Measurements from ENCODE around the gene UBE2L6.

UBE2L6 gene

DNA sequence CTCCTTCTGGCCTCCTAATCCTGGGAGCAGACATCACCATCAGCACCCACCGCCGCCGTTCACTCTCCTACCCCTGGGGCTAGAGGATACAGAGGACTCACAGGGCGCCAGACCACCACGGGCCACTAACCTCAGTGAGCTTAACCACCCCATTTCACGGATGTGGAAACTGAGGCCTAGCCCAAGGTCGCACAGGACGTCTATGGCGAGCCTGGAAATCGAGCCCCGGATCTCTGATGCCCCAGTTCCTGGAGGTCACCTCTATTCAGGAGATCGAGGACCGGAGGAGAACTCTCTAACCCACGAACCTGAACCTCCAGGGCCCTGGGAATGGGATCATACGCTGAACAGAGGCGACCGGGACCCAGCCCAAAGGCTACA lies 37.3 kb downstream of the UBE2L6 start:
- no peak for DNase-seq (ENCODE audit: low read depth)

DNA sequence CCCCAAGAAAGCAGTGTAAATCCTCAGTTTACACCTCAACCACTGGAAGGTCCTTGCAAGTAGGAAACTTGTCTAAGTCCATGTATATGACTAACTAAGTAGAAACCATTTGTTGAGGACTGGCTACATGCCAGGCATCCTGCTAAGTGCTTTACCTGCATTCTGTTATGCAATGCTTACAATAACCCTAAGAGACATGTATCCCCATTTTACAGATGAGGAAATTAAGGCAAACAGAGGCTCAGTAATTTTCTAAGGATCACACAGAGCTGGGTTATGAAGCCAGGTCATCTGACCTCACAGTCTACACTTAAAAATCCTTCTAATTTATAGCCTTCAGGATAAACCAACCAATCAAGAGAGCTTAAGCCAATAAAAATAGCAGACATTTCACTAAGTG lies 38.5 kb downstream of the UBE2L6 start:
- DNase-seq (ENCODE audit: low read depth), result no peak

DNA sequence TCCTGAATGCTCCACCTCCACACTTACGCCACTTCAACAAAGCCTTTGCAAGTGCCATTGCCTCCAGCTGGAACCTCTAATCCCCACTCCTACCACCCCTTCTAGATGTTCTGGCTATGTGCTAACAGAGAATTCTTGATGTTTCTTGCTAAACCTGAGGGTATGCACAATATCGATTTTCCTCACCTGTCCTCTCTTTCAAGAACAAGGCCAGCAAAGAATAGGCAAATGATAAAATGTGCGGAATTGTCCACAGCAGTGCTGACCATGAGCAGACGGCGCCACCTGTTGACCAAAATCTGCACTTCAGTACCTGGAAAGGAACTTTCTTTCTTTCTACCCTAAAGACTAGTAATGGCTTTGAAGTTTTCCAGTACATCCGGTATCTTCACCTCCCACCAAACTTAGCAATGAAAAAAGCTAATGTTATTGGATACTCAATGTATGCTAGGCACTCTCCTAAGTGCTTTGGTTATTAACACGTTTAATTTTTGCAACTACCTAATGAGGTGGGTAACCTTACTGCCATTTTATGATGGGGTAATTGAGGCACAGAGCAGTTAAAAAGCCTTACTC lies 40.3 kb downstream of the UBE2L6 start:
- DNase-seq (ENCODE audit: low read depth), result no peak

DNA sequence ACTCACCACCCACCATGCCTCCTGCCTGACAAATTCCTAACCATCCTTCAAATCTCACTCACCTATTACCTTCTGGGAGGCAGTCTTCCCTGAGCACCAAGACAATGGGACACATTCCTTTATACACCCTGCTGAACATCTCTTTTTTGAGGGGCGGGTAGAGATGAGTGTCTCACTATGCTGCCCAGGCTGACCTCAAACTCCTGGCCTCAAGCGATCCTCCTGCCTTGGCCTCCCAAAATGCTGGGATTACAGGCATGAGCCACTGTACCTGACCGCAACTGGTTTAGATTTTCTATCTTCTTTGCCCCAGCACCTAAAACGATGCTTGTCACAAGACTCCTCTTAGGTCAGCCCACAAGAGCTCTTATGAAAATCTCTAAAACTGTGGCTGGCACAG lies 44.1 kb downstream of the UBE2L6 start:
- DNase-seq (ENCODE audit: low read depth), result no peak

DNA sequence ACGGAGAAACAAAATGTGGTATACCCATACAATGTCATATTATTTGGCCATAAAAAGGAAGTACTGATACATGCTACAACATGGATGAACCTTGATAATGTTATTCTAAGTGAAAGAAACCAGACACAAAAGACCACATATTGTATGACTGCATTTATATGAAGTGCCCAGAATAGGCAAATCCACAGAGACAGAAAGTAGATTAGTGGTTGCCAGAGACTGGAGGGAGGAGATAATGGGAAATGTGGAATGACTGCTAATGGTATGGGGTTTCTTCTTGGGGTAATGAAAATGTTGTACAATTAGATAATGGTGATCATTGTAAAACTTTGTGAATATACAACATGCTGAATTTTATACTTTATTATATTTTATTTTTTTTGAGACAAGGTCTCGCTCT lies 46.4 kb downstream of the UBE2L6 start:
- DNase-seq (ENCODE audit: low read depth), result no peak

DNA sequence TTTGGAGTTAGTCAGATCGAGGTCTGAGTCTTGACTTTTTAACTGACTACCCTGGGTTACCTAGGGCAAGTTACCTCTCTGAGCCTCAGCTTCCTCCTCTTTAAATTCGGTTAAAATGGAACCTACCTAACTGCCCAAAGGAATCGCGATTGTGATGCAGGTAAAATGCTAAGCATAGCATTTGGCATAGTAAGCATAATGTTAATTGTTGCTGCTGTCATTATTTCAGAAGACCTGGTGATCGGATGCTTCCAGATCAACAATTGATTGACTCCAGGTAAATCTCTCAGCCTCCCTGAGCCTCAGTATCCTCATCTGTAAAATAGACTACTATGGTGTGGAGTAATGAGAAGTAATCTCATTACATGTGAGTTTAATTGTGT lies 51.4 kb downstream of the UBE2L6 start:
- DNase-seq (ENCODE audit: low read depth), result no peak

DNA sequence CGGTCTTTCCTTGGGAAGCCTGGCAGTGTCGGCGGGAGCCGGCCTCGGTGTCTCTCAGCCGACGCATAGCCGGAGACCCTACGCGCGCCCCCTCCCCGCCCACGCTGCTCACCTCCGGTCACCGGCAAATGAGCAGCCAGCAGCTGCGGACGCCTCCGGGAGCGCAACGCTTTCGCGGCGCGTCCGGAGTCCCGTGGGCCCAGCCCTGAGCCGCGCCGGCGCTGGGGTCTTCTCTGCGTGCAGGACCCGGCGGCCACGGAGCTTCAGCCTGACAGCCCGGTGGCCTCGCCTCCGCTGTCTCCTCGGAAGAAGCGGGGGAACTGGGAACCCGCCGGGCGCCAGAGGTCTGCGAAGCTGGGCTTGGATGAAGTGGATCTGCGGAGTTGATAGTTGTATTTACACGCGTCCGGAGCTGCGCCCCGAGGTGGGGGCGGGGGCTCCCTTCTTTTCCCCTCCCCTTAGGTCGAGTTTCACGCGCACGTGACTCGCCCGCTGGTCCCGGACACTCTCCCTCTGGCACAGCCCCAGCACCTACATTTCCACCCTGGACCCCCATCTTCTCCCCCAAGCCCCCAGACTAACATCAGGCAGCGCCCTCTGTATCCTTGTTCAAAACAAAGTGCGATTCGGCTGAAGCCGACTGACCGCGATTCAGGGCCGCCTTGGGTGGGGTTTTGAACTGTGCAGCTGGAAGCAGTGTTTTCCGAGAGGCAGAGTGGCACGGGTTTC lies 52.0 kb downstream of the UBE2L6 start, which contains the start of gene SLC43A1:
SLC43A1 (minus strand) TSS at position 371 of the 729 bp plus-strand sequence. CDS start 1,591 bp downstream, outside the sequence.
- no peak for DNase-seq (ENCODE audit: low read depth)

DNA sequence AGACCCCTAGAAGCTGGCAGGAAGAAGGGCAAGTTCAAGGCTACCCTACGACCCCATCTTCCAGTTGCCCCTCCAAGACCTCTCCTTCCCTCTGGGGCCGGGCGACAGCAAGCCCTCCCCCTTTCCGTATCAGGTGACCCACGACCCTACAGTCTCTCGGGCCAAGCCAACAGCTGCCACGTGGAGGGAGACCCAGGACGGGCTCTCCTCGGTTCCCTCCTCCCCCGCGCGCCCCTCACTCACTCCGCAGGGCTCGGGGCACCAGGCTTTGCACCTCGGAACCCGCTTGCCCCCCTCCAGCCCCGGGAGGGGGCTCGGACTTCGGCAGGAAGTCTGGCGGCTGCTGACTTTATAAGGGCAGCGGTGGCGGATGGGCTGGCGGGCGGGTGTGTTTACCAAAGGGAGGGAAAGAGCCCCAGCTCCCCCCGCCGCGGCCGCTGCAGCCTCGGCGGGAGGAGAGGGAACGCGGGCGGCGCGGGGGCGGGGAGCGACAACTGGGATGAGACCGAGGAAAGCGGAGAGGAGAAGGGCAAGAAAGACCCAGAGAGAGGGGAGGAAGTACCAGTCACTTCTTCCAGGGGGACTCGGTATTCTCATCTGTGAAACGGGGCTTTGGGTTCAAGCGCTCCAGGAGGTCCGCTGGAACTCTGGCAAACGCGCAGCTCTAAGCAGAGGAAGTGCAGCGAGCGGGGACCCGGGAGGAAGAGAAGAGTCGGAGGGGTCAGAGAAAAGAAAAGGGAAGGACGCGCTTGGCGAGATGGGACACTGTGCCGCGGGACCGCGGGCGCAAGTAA lies 52.7 kb downstream of the UBE2L6 start:
- no peak for DNase-seq (ENCODE audit: low read depth)

DNA sequence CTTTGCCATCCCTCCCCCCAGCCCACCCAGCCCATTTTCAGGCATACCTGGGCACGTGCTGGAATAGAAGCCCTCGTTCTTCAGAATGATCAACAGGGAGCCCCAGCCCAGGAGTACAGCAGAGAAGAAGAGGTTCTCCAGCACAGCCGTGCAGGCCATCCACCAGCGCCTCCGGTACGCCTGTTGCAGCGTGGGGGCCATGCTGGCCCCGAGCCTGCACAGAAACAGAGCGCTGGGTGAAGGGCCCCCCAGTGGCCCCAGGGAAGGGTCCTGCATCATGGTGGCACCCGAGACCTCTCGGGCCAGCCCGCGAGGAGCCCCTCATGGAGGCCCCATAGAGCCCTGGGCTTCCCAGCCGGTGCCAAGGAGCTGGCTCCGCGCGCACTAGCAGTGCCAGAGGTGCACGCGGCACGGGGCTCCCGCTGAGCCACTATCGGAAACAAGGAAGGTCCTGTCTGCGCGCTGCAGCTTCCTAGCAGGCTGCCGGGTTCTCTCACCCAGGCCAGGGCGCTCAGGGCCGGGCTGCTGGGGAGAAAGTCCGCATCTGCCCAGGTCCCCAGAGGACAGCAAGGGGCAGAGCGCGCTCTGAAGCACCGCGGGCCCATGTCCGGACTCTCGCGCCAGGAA lies 53.4 kb downstream of the UBE2L6 start:
- DNase-seq (ENCODE audit: low read depth), result no peak

DNA sequence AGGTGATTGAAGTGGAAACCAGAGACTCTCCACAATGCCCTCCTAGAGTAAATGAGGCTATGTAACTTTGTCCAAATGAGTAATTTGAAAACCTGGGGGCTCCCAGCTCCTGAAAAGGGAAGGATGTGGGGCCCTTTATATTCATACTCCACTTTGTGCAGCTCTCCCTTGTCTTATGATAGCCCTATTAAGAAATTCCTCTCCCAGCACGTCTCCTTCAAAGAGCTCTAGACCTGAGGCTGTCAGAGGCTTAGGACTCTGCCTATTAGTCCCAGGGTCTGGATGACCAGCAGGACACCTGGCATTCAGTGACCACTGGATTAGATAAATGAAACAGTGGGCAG lies 54.0 kb downstream of the UBE2L6 start:
- no peak for DNase-seq (ENCODE audit: low read depth)

DNA sequence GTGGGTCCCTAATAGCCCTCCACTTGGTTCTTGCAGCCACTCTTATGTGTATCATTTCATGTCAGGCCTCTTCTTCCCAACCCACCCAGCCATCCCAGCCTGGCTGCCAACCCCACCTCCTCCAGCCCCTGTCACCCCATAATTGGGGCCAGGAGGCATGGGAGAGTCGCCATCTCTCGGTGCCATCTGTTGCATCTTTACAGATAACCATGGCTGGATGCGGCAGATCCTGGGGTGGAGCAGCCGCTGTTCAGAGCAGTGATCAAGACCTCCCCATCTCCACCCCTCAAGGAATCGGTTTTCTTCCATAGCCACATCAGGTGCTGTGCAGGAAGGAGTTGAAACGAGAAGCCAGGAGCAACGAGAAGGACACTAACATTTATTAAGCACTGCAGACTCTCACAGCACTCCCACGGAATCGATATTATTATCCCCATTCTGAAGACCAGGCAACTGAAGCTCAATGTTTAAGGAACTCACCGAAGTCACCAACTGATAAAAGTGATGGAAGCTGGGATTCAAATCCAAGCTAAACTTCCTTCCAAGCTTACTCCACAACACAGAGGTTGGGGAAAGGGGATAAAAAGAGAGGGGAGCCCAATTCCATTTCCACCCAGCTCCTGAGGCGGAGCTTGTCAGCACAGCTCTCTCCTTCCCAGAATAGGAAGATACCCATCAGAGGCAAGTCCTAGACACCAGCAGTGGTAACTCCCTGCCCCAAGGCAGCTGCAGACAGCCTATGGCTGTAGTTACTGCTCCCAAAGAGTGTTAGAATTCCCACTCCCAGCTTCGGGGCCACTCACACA lies 54.6 kb downstream of the UBE2L6 start:
- DNase-seq (ENCODE audit: low read depth), result no peak

DNA sequence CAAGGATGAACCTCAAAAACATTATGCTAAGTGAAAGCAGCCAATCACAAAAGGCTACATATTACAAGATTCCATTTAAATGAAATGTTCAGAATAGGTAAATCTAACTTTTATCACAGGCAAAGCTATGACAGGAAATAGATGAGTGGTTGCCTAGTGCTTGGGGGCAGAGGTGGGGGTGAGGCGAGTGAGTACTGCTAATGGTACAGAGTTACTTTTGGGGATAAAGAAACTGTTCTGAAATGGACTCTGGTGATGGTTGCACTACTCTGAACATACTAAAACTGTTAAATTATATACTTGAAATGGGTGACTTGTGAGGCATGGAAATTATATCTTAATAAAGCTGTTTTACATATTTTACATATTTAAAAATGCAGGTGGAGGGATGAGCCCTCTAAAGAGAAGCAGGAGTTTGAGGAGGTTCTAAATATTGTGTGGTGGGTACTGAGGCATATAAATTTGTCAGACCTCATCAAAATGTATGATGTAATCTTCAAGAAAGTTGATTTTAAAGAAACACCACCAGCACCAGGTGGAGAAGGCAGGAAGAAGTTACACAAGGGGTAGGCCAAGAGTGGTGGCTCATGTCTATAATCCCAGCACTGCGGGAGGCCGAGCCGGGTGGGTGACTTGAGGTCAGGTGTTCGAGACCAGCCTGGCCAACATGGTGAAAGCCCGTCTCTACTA lies 55.6 kb downstream of the UBE2L6 start:
- no peak for DNase-seq (ENCODE audit: low read depth)

DNA sequence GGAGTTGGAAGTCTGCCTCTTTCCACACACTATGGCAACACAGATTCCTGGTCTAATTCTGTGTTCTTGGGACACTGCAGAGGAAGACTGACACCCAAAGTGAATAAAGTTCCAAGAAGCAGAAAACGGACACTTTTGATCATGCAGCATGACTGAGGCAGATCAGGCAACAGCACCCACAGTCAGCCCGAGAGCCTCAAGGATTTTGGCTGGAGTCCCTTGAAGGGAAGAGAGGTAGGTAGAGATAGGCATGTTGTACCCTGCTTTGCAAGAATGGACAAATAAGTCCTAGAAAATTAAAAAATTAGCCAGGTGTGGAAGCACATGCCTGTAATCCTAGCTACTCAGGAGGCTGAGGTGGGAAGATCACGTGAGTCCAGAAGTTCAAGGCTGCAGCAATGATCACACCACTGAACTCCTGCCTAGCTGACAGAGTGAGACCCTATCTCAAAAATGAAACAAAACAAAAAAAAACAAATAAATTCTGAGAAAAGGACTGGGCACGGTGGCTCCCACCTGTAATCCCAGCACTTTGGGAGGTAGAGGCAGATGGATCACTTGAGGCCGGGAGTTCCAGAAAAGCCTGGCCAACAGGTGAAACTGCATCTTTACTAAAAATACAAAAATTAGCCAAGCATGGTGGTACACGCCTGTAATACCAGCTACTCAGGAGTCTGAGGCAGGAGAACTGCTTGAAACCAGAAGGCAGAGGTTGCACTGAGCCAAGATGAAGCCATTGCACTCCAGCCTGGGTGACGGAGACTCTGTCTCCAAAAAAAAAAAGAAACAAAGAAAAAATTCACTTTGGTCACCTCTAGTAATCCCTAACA lies 58.9 kb downstream of the UBE2L6 start:
- no peak for DNase-seq (ENCODE audit: low read depth)

DNA sequence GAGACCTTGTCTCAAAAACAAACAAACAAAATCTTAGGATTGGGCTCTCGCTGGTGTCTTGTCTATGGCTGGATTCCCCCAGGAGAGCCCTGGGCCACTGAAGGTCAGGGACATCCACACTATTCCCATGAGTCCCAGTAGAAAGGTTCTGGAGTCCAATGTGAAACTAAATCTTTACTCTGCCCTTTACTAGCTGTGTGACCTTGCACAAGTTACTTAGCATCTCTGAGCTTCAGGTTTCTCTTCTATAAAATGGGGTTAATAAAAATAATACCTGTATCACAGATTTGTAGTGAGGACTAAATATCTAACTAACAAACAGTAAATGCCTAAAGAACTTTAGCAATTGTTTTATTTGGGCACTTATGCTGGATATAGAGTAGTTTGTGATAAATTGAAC lies 61.0 kb downstream of the UBE2L6 start:
- DNase-seq (ENCODE audit: low read depth), result no peak

DNA sequence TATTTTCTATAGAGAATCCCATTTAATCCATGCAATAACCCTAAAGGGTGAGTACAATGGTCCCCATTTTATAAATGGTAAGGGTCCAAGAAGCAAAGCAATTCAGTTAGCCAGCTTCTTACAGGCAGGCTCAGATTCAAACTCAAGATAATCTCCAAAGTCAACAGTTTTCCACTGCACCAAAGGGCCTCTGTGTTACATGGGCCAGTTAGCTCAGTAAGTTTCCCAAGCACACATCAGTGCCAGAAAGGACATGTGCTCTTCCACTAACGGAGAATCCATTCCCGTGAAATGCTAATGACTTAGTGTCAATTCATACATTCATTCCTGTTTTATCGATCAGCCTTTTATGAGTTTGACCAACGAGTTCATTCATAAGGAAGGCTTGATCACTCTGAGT lies 63.0 kb downstream of the UBE2L6 start:
- DNase-seq (ENCODE audit: low read depth), result no peak

DNA sequence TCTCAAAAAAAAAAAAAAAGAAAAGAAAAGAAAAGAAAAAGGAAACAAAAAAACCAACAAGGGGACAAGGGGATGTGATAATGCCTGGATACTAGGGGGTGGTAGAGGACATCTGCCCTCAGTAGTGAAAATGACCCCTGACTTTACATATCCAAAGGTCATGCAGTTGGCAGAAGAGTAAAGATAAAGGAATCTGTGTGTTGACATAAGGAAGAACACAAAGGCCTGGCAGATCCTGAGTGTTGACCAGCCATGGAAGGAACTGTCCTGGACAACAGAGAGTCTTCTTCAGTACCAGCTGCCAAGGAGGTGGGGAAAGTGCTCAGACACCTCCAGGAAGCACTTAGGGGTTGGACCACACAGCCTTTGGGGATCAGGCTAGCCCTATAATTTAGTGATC lies 64.6 kb downstream of the UBE2L6 start:
- DNase-seq (ENCODE audit: low read depth), result no peak

DNA sequence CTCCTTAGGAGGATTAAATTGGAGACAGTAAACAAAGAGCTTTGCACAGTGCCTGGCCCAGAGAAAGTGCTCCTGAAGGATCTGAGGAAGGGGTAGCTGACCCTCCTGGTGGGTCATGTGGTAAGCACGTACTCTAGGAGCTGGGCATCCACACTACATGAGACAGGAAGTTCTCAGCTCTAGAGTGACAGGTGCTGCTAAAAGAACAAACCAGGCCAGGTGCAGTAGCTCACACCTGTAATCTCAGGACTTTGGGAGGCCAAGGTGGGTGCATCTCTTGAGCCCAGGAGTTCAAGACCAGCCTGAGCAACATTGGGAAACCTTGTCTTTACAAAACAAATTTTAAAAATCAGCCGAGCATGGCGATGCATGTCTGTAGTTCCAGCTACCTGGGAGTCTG lies 65.1 kb downstream of the UBE2L6 start:
- no peak for DNase-seq (ENCODE audit: low read depth)

DNA sequence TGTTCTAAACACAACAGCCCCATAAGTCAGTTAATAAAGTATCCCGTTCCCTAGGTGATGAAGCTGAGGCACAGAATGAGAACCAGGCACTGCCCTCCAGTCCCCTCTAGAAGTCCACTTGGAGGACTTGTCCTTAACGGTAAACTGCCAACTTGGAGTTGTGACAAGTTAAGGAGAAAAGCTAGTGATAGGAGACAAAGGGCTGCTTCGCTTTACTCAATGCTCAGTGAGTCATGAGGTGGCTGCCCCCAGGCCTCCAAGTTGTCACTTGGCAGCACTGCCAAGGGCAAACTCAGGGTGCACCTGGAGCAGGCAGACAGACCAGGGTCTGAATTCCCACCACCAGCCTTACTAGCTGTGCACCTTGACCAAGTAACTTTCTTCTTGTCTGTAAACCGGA lies 65.5 kb downstream of the UBE2L6 start:
- no peak for DNase-seq (ENCODE audit: low read depth)

Measured in HS-5 (cell line).